Measurements from ENCODE around the gene SS18L1.

The SS18L1 gene

GRCh38 chr20:62212299-62212698 is 68.7 kb downstream of the SS18L1 start:
- no peak for DNase-seq (ENCODE audit: insufficient read length, low spot score)
- FAIRE-seq = no peak
- TF ChIP-seq TAF1 (IDR thresholded peaks at IDR 0.05; ENCODE audit: low read depth, low read length) (no peak), POU2F2 (IDR thresholded peaks at IDR 0.05; ENCODE audit: low read depth, low read length) (no peak)

GRCh38 chr20:62214067-62214466 is 70.5 kb downstream of the SS18L1 start:
- DNase-seq (ENCODE audit: insufficient read length, low spot score) (no peak), FAIRE-seq (no peak)
- TF ChIP-seq PAX5 (IDR thresholded peaks at IDR 0.05; ENCODE audit: insufficient read depth, low read length, severe bottlenecking) = no peak
- no peak for TF ChIP-seq SPI1 (IDR thresholded peaks at IDR 0.05; ENCODE audit: low read depth, low read length)
- no peak for TF ChIP-seq TAF1 (IDR thresholded peaks at IDR 0.05; ENCODE audit: low read depth, low read length)
- no peak for TF ChIP-seq POU2F2 (IDR thresholded peaks at IDR 0.05; ENCODE audit: low read depth, low read length)
- TF ChIP-seq POLR2AphosphoS5 (IDR thresholded peaks at IDR 0.05; ENCODE audit: low read depth, low read length) = no peak
- no peak for TF ChIP-seq POLR2A (IDR thresholded peaks at IDR 0.05; ENCODE audit: low read depth, low read length)

- DNase-seq (ENCODE audit: insufficient read length, low spot score) (no peak), FAIRE-seq (no peak)
- no peak for TF ChIP-seq POLR2A (IDR thresholded peaks at IDR 0.05; ENCODE audit: low read depth, low read length)
- TF ChIP-seq POU2F2 (IDR thresholded peaks at IDR 0.05; ENCODE audit: low read depth, low read length) = no peak
- no peak for TF ChIP-seq POLR2AphosphoS5 (IDR thresholded peaks at IDR 0.05; ENCODE audit: low read depth, low read length)
Observed at GRCh38 chr20:62215020-62215990, 71.7 kb downstream of the SS18L1 start.

- no peak for TF ChIP-seq PAX5 (IDR thresholded peaks at IDR 0.05; ENCODE audit: insufficient read depth, low read length, severe bottlenecking)
- TF ChIP-seq SPI1 (IDR thresholded peaks at IDR 0.05; ENCODE audit: low read depth, low read length) = no peak
- no peak for TF ChIP-seq POLR2A (IDR thresholded peaks at IDR 0.05; ENCODE audit: low read depth, low read length)
- no peak for TF ChIP-seq POLR2AphosphoS5 (IDR thresholded peaks at IDR 0.05; ENCODE audit: low read depth, low read length)
- no peak for TF ChIP-seq TAF1 (IDR thresholded peaks at IDR 0.05; ENCODE audit: low read depth, low read length)
- TF ChIP-seq POU2F2 (IDR thresholded peaks at IDR 0.05; ENCODE audit: low read depth, low read length) = no peak
- no peak for FAIRE-seq
- no peak for DNase-seq (ENCODE audit: insufficient read length, low spot score)
Observed at GRCh38 chr20:62215991-62216635, 72.5 kb downstream of the SS18L1 start.

GRCh38 chr20:62216636-62217566 is 73.3 kb downstream of the SS18L1 start:
- DNase-seq (ENCODE audit: insufficient read length, low spot score) (no peak), FAIRE-seq (no peak)
- no peak for TF ChIP-seq POU2F2 (IDR thresholded peaks at IDR 0.05; ENCODE audit: low read depth, low read length)
- no peak for TF ChIP-seq TAF1 (IDR thresholded peaks at IDR 0.05; ENCODE audit: low read depth, low read length)
- TF ChIP-seq POLR2AphosphoS5 (IDR thresholded peaks at IDR 0.05; ENCODE audit: low read depth, low read length) = no peak
- TF ChIP-seq PAX5 (IDR thresholded peaks at IDR 0.05; ENCODE audit: insufficient read depth, low read length, severe bottlenecking) = no peak
- TF ChIP-seq POLR2A (IDR thresholded peaks at IDR 0.05; ENCODE audit: low read depth, low read length) = no peak
- TF ChIP-seq SPI1 (IDR thresholded peaks at IDR 0.05; ENCODE audit: low read depth, low read length) = no peak

- TF ChIP-seq POLR2AphosphoS5 (IDR thresholded peaks at IDR 0.05; ENCODE audit: low read depth, low read length) = no peak
- no peak for TF ChIP-seq TAF1 (IDR thresholded peaks at IDR 0.05; ENCODE audit: low read depth, low read length)
- no peak for TF ChIP-seq PAX5 (IDR thresholded peaks at IDR 0.05; ENCODE audit: insufficient read depth, low read length, severe bottlenecking)
- TF ChIP-seq SPI1 (IDR thresholded peaks at IDR 0.05; ENCODE audit: low read depth, low read length) = no peak
- no peak for TF ChIP-seq POLR2A (IDR thresholded peaks at IDR 0.05; ENCODE audit: low read depth, low read length)
- no peak for TF ChIP-seq POU2F2 (IDR thresholded peaks at IDR 0.05; ENCODE audit: low read depth, low read length)
- FAIRE-seq = no peak
- DNase-seq (ENCODE audit: insufficient read length, low spot score) = no peak
Observed at GRCh38 chr20:62217913-62218773, 74.6 kb downstream of the SS18L1 start.

GRCh38 chr20:62219101-62219991 is 75.8 kb downstream of the SS18L1 start:
- no peak for FAIRE-seq
- TF ChIP-seq POLR2AphosphoS5 (IDR thresholded peaks at IDR 0.05; ENCODE audit: low read depth, low read length) = no peak
- TF ChIP-seq TAF1 (IDR thresholded peaks at IDR 0.05; ENCODE audit: low read depth, low read length) = no peak
- no peak for TF ChIP-seq POLR2A (IDR thresholded peaks at IDR 0.05; ENCODE audit: low read depth, low read length)
- TF ChIP-seq PAX5 (IDR thresholded peaks at IDR 0.05; ENCODE audit: insufficient read depth, low read length, severe bottlenecking) = no peak
- no peak for DNase-seq (ENCODE audit: insufficient read length, low spot score)
